SK-N-SH (cell line): Measurements from ENCODE around the gene FMN2. TPM values are rescaled to one million over a fixed set of nuclear protein-coding genes. Genes with fewer than 3 reads are reported as not detected.

Source experiments
- CTCF ChIA-PET: fragments of 300-600, 350-600 bp; formaldehyde crosslinking; extraction: SDS; loops from one replicate; lab custom pipeline; 2021; lab: Yijun Ruan, JAX
- POLR2A ChIA-PET: fragments of 350-600 bp; sonication (Branson Sonifier 250); formaldehyde crosslinking; extraction: SDS; loops from one replicate; lab custom pipeline; 2020; ENCODE audit warnings: antibody characterized with exemption, inconsistent platforms; lab: Yijun Ruan, JAX
- DNase-seq: peaks from one replicate; pipeline ENCODE4 v3.0.0; 2012
- H2AFZ ChIP-seq: fragments of 200-600 bp; sonication (generic); 2 replicates; pipeline ENCODE4 v1.8.1; 2016; ENCODE audit warnings: antibody characterized with exemption, mild to moderate bottlenecking, low read depth
- H3F3A ChIP-seq: fragments of 200-600 bp; sonication (generic); replicated peaks from 2 replicates; pipeline ENCODE3; 2016; ENCODE audit warnings: antibody characterized with exemption, mild to moderate bottlenecking; ENCODE audit not compliant: insufficient read depth
- H3K27ac ChIP-seq, 2 experiments: fragments of 200-500 bp in 1 of 2; fragments of 200-600 bp in 1 of 2; sonication (Bioruptor generic) in 1 of 2; sonication (generic), shearing (Covaris generic) in 1 of 2; 2 replicates each; pipeline versions ENCODE4 v1.5.1 to v1.6.1; 2014 to 2016; ENCODE audit warnings: low read depth in 2 of 2, inconsistent platforms in 1 of 2, low read length in 1 of 2, mild to moderate bottlenecking in 1 of 2, mixed read lengths in 1 of 2
- H3K27me3 ChIP-seq: fragments of 200-600 bp; sonication (generic), shearing (Covaris generic); 2 replicates; pipeline ENCODE4 v1.6.1; 2016; ENCODE audit warnings: mixed run types; ENCODE audit not compliant: insufficient read depth
- H3K36me3 ChIP-seq, 2 experiments: fragments of 200-500 bp in 1 of 2; fragments of 200-600 bp in 1 of 2; sonication (Bioruptor generic) in 1 of 2; sonication (generic) in 1 of 2; replicated peaks in 1 of 2; 2 replicates each; pipeline versions ENCODE3 to v1.5.1; 2014 to 2016; ENCODE audit warnings: low read length in 1 of 2, mild to moderate bottlenecking in 1 of 2; ENCODE audit not compliant: insufficient read depth in 2 of 2, control insufficient read depth in 1 of 2
- H3K4me1 ChIP-seq, 2 experiments: fragments of 200-500 bp in 1 of 2; fragments of 200-600 bp in 1 of 2; sonication (Bioruptor generic) in 1 of 2; sonication (generic), shearing (Covaris generic) in 1 of 2; 2 replicates each; pipeline versions ENCODE4 v1.5.1 to v1.6.1; 2014 to 2016; ENCODE audit warnings: low read depth in 1 of 2, low read length in 1 of 2, mixed run types in 1 of 2; ENCODE audit not compliant: insufficient read depth in 2 of 2, control insufficient read depth in 1 of 2
- H3K4me2 ChIP-seq: fragments of 200-600 bp; sonication (generic), shearing (Covaris generic); 2 replicates; pipeline ENCODE4 v1.6.1; 2017; ENCODE audit warnings: mixed run types
- H3K4me3 ChIP-seq, 2 experiments: fragments of 200-500 bp in 1 of 2; fragments of 200-600 bp in 1 of 2; sonication (Bioruptor generic) in 1 of 2; sonication (generic), shearing (Covaris generic) in 1 of 2; 2 replicates each; pipeline versions ENCODE4 v1.5.1 to v1.8.1; 2014 to 2016; ENCODE audit warnings: low read depth in 2 of 2, inconsistent platforms in 1 of 2, low read length in 1 of 2, mild to moderate bottlenecking in 1 of 2, mixed read lengths in 1 of 2, moderate library complexity in 1 of 2
- H3K79me2 ChIP-seq: fragments of 200-600 bp; sonication (generic); 2 replicates; pipeline ENCODE4 v1.8.1; 2017; ENCODE audit warnings: mild to moderate bottlenecking; ENCODE audit not compliant: insufficient read depth
- H3K9ac ChIP-seq: fragments of 200-600 bp; sonication (generic); 2 replicates; pipeline ENCODE4 v1.6.1; 2017; ENCODE audit warnings: mixed run types
- H3K9me2 ChIP-seq: fragments of 200-600 bp; sonication (generic); 2 replicates; pipeline ENCODE4 v1.6.1; 2017; ENCODE audit warnings: mixed run types
- H3K9me3 ChIP-seq: fragments of 200-600 bp; sonication (generic); 2 replicates; pipeline ENCODE4 v1.6.1; 2017; ENCODE audit warnings: mixed run types, mild to moderate bottlenecking, moderate library complexity
- H4K20me1 ChIP-seq: fragments of 200-600 bp; sonication (generic); 2 replicates; pipeline ENCODE4 v1.6.1; 2017; ENCODE audit warnings: mild to moderate bottlenecking, mixed run types; ENCODE audit not compliant: insufficient read depth
- CHD2 ChIP-seq: fragments of 150-350 bp; IDR thresholded peaks from 2 replicates; pipeline ENCODE4 v1.6.1; 2018; ENCODE audit warnings: low read length; ENCODE audit not compliant: partially characterized antibody
- EP300 ChIP-seq, 2 experiments: IDR thresholded peaks; 2 replicates each; pipeline versions ENCODE4 v1.4.0 to v1.6.1; 2012; ENCODE audit warnings: borderline replicate concordance in 1 of 2, low read depth in 1 of 2, low read length in 1 of 2
- FOSL2 ChIP-seq: IDR thresholded peaks from 2 replicates; pipeline ENCODE4 v1.4.0; 2012; ENCODE audit warnings: low read depth, mild to moderate bottlenecking, moderate library complexity, borderline replicate concordance
- FOXM1 ChIP-seq: IDR thresholded peaks from 2 replicates; pipeline ENCODE4 v1.4.0; 2012; ENCODE audit warnings: low read depth, mild to moderate bottlenecking
- JUND ChIP-seq: IDR thresholded peaks from 2 replicates; pipeline ENCODE4 v1.4.0; 2012
- MEF2A ChIP-seq: IDR thresholded peaks from 2 replicates; pipeline ENCODE4 v1.4.0; 2012; ENCODE audit warnings: low read depth, borderline replicate concordance
- NFIC ChIP-seq: IDR thresholded peaks from 2 replicates; pipeline ENCODE4 v1.4.0; 2012; ENCODE audit warnings: borderline replicate concordance
- PBX3 ChIP-seq: IDR thresholded peaks from 2 replicates; pipeline ENCODE4; 2012
- RCOR1 ChIP-seq: fragments of 150-350 bp; IDR thresholded peaks from 2 replicates; pipeline ENCODE4 v1.6.1; 2017; ENCODE audit warnings: antibody characterized with exemption, low read length
- RXRA ChIP-seq: IDR thresholded peaks from 2 replicates; pipeline ENCODE4 v1.4.0; 2012; ENCODE audit warnings: low read depth, mild to moderate bottlenecking, borderline replicate concordance
- SIN3A ChIP-seq: IDR thresholded peaks from 2 replicates; pipeline ENCODE4 v1.6.1; 2012; ENCODE audit warnings: low read depth, mild to moderate bottlenecking, low read length, moderate library complexity, borderline replicate concordance
- TAF1 ChIP-seq: IDR thresholded peaks from 2 replicates; pipeline ENCODE4 v1.6.1; 2012; ENCODE audit warnings: low read depth, mild to moderate bottlenecking, low read length, moderate library complexity, borderline replicate concordance
- TCF12 ChIP-seq: IDR thresholded peaks from 2 replicates; pipeline ENCODE4 v1.4.0; 2012
- TEAD4 ChIP-seq: IDR thresholded peaks from 2 replicates; pipeline ENCODE4 v1.4.0; 2012; ENCODE audit warnings: mild to moderate bottlenecking, borderline replicate concordance; ENCODE audit not compliant: insufficient read depth
- USF1 ChIP-seq: IDR thresholded peaks from 2 replicates; pipeline ENCODE4 v1.4.0; 2012; ENCODE audit warnings: low read depth, borderline replicate concordance
- USF2 ChIP-seq: fragments of 150-350 bp; IDR thresholded peaks from 2 replicates; pipeline ENCODE4 v1.6.1; 2017; ENCODE audit warnings: antibody characterized with exemption, low read length, low read depth, borderline replicate concordance
- YY1 ChIP-seq: IDR thresholded peaks from 2 replicates; pipeline ENCODE4 v1.4.0; 2012; ENCODE audit warnings: low read depth, mild to moderate bottlenecking
- WGBS: methylation state at CpG from one replicate; pipeline ENCODE4 v1.1.6; 2017; ENCODE audit warnings: low lambda C conversion rate; 5-methylcytosine and 5-hydroxymethylcytosine counted together
- polyA plus RNA-seq, 3 experiments: library from polyadenylated mRNA; depleted of rRNA; stranded (reverse); fragments of >200 nt; gene quantifications; 2 replicates each; pipeline ENCODE4 v1.2.3, GENCODE V29; 2012
- TF ChIP-seq, protein P1 (sequence below): IDR thresholded peaks from 2 replicates; pipeline ENCODE4 v1.6.1; 2012; ENCODE audit warnings: mild to moderate bottlenecking, low read depth, low read length, moderate library complexity
- TF ChIP-seq, protein P2 (sequence below): fragments of 150-350 bp; IDR thresholded peaks from 2 replicates; pipeline ENCODE4 v1.6.1; 2016; ENCODE audit warnings: mild to moderate bottlenecking, low read depth, low read length
- TF ChIP-seq, protein P3 (sequence below): IDR thresholded peaks from 2 replicates; pipeline ENCODE4 v1.4.0; 2012; ENCODE audit warnings: low read depth, borderline replicate concordance

FMN2 gene
- polyA plus RNA-seq, 1 of the 3 experiments (the other 2 are of a cell fraction), result 7.2 TPM

DNA sequence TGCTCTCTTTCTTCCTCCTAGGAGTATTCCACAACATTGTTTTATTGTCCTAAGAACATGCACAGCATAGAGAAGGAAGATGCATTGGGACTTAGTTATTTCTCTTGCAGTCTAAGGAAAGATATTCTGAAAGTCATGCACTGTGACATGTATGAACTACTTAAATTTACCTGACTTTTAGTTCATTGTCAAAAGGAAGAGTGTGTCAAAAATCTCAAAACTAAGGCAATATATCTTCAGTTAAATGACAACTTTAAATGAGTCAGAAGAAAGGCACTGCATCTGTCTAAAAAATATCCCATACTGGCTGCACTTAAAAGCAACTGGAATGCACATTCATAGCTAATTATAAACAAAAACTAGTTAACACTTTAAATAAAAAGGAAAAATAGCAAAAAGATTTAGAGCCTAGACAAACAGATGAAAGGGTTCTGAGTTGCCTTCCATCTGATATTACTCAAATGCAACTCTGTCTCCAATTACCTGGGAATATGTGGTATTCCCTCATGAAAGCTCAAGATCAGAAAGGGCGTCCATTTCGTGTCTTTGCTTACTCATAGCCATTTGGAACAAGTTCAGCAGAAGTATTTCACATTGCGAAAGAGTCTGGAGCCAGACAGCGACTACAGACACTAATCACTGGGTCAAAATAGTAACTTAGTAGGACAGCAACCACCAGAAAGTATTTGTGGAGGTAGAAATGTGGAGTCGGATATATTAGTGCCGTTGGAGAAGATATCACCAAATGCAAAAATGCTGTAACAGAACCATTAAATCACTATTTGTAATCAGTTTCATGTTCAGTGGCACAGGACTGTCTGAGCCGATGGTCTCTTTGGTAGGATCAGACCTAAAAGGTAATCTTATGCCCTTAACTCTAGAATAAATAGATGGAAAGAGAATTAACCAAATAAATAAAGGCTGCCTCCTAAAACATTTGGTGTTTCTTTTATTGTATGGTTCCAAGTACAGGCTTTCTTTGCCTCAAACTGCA is 294.6 kb downstream of the FMN2 start:
- POLR2A ChIA-PET, result no interaction called here
- TF ChIP-seq, protein P1, sequence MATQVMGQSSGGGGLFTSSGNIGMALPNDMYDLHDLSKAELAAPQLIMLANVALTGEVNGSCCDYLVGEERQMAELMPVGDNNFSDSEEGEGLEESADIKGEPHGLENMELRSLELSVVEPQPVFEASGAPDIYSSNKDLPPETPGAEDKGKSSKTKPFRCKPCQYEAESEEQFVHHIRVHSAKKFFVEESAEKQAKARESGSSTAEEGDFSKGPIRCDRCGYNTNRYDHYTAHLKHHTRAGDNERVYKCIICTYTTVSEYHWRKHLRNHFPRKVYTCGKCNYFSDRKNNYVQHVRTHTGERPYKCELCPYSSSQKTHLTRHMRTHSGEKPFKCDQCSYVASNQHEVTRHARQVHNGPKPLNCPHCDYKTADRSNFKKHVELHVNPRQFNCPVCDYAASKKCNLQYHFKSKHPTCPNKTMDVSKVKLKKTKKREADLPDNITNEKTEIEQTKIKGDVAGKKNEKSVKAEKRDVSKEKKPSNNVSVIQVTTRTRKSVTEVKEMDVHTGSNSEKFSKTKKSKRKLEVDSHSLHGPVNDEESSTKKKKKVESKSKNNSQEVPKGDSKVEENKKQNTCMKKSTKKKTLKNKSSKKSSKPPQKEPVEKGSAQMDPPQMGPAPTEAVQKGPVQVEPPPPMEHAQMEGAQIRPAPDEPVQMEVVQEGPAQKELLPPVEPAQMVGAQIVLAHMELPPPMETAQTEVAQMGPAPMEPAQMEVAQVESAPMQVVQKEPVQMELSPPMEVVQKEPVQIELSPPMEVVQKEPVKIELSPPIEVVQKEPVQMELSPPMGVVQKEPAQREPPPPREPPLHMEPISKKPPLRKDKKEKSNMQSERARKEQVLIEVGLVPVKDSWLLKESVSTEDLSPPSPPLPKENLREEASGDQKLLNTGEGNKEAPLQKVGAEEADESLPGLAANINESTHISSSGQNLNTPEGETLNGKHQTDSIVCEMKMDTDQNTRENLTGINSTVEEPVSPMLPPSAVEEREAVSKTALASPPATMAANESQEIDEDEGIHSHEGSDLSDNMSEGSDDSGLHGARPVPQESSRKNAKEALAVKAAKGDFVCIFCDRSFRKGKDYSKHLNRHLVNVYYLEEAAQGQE, result no peak
- TF ChIP-seq TCF12 (peak; percentile 79), TAF1 (no peak), RXRA (0 out of 2 replicates have a peak, but pooled peaks have one; percentile 38), YY1 (peak; percentile 76; the same call in 1 of the 2 replicates), NFIC (peak; percentile 89), TEAD4 (peak; percentile 81), USF1 (no peak), CHD2 (no peak), RCOR1 (no peak), FOXM1 (0 out of 2 replicates have a peak, but pooled peaks have one; percentile 56), MEF2A (peak; percentile 35; the same call in 1 of the 2 replicates), JUND (peak; percentile 71), SIN3A (0 out of 2 replicates have a peak, but pooled peaks have one; percentile 46), PBX3 (peak; percentile 81), USF2 (no peak), EP300 (IDR thresholded peaks at IDR 0.05; ENCODE audit: borderline replicate concordance in 1 of 2, low read depth in 1 of 2, low read length in 1 of 2) (peak; percentile 5 to 91; a peak in 2 of 4 replicates), FOSL2 (peak; percentile 77; the same call in 1 of the 2 replicates)
- TF ChIP-seq, protein P2, sequence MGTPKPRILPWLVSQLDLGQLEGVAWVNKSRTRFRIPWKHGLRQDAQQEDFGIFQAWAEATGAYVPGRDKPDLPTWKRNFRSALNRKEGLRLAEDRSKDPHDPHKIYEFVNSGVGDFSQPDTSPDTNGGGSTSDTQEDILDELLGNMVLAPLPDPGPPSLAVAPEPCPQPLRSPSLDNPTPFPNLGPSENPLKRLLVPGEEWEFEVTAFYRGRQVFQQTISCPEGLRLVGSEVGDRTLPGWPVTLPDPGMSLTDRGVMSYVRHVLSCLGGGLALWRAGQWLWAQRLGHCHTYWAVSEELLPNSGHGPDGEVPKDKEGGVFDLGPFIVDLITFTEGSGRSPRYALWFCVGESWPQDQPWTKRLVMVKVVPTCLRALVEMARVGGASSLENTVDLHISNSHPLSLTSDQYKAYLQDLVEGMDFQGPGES, result no peak
- TF ChIP-seq, protein P3, sequence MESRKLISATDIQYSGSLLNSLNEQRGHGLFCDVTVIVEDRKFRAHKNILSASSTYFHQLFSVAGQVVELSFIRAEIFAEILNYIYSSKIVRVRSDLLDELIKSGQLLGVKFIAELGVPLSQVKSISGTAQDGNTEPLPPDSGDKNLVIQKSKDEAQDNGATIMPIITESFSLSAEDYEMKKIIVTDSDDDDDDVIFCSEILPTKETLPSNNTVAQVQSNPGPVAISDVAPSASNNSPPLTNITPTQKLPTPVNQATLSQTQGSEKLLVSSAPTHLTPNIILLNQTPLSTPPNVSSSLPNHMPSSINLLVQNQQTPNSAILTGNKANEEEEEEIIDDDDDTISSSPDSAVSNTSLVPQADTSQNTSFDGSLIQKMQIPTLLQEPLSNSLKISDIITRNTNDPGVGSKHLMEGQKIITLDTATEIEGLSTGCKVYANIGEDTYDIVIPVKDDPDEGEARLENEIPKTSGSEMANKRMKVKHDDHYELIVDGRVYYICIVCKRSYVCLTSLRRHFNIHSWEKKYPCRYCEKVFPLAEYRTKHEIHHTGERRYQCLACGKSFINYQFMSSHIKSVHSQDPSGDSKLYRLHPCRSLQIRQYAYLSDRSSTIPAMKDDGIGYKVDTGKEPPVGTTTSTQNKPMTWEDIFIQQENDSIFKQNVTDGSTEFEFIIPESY, result no peak

More for the DNA sequence above, 294.6 kb downstream of the FMN2 start:
- Histone ChIP-seq H3K4me2 (peak overlapping the region; percentile 6), H4K20me1 (no peaks in the 10 kb centered on the region), H3K27me3 (no peaks in the 10 kb centered on the region), H3K9me2 (no peaks in the 10 kb centered on the region), H3K79me2 (peaks cover 14% of the 10 kb centered on the region), H3K9ac (peak overlapping the region; percentile 27; the same call in 1 of the 2 replicates), H3K4me1 (peaks cover 0 to 14% of the 10 kb centered on the region in 2 experiments; a peak in 2 of 4 replicates), H3K27ac (peak overlapping the region; percentile 83 to 90; a peak in 3 of 4 replicates), H3F3A (peaks cover 57% of the 10 kb centered on the region), H3K4me3 (peak overlapping the region in 1 of 2 experiments; percentile 6; a peak in 2 of 4 replicates), H3K36me3 (peaks cover 0 to 37% of the 10 kb centered on the region in 2 experiments), H3K9me3 (peaks cover 6% of the 10 kb centered on the region; the same call in 1 of the 2 replicates), H2AFZ (peak overlapping the region; percentile 10)
- 17% methylated on average over 7 of the region's 7 CpGs for WGBS
- CTCF ChIA-PET, result interaction anchor here (0.9 to 1.3 kb wide), 4 partner anchors 16 to 198 kb away, joined by 3 read pairs; no protein-coding TSS in a partner anchor
- no peak for DNase-seq
